ENCODE data around the gene MAP1LC3B.
"Not testable (repeated sequence)": the region's sequence is repeated elsewhere in the genome, so short reads cannot be mapped to it uniquely, and the experiment has no call there.

MAP1LC3B gene

DNA sequence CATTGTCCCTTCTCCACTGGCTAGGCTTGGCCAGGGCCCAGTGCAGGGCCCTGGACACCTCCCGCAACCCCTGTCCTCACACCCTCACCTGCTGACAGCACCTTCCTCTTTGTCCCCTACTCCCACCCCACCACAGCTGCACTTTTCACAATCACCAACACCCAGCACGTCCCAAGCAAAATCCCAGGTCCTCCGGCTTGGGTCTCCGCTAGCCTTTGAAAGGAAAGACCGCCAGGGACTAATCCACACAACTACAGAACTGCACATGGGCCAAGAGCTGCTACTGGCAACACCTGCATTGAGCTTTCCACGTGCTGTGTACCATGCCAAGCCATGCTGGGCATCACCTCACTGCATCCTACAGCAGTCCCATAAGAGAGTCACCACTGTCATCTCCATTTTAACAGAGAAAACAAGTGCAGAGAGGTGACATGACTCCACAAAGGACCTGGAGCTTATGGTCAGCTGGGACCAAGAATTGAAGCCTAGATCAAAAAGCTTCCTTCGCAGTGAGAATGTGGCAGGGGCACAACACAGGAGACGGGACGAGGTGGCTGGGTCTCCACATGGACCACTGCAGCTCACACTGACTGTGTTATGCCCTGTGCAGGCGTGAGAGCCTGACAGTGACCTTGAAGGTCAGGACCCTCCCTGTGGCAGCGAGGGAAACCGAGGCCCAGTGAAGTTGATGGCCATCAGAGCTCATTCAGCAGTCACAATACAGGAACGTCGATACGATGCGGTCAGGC is 31.1 kb upstream of the MAP1LC3B start:
- no peak for DNase-seq (ENCODE audit: low read depth)

DNA sequence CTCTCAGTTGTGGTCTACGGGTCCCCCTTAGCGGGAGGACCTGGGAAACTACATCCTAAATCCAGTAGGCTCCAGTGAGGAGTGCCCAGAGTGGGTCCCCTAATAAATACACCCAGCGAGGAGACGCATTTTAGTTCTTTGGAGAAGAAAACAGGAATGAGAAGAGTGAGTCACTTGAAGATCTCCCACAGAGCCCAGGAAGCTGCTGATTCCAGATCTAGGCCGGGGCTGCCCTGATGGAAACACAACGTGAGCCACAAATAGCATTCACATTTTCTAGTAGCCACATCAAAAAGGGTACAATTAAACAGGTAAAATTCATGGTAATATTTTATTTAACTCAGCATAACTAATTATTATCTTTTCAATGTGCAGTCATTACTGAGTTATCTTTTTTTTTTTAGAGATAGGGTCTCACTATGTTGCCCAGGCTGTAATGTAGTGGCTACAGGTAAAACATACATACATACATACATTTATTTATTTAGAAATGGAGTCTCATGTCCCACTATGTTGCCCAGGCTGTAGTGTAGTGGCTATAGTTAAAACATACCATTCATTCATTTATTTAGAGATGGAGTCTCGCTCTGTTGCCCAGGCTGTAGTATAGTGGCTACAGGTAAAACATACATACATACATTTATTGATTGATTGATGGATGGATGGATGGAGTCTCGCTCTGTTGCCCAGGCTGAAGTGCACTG is 30.1 kb upstream of the MAP1LC3B start:
- DNase-seq (ENCODE audit: low read depth) = no peak

DNA sequence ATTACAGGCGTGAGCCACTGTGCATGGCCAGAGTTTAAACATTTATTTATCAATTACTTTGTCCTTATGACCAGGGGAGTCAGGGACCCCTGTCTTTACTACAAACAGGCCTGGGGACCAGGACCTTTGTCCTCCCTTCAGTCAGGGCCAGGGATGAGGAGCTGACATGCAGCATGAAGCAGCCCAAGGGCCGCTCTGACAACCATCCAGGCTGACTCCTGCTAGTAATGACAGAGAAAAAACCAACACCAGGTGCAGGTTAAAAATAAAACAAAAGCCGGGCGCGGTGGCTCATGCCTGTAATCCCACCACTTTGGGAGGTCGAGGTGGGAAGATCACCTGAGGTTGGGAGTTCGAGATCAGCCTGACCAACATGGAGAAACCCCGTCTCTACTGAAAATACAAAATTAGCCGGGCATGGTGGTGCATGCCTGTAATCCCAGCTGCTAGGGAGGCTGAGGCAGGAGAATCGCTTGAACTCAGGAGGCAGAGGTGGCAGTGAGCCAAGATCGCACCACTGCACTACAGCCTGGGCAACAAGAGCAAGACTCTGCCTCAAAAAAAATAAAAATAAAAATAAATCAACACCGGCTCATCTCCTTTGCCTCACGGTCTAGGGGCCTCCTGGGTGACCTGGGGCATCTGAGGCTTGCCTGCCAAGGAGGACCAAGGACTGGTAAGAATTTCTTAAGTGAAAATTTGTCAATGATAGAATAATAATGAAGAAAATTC is 29.1 kb upstream of the MAP1LC3B start:
- DNase-seq (ENCODE audit: low read depth) = not testable (repeated sequence)

DNA sequence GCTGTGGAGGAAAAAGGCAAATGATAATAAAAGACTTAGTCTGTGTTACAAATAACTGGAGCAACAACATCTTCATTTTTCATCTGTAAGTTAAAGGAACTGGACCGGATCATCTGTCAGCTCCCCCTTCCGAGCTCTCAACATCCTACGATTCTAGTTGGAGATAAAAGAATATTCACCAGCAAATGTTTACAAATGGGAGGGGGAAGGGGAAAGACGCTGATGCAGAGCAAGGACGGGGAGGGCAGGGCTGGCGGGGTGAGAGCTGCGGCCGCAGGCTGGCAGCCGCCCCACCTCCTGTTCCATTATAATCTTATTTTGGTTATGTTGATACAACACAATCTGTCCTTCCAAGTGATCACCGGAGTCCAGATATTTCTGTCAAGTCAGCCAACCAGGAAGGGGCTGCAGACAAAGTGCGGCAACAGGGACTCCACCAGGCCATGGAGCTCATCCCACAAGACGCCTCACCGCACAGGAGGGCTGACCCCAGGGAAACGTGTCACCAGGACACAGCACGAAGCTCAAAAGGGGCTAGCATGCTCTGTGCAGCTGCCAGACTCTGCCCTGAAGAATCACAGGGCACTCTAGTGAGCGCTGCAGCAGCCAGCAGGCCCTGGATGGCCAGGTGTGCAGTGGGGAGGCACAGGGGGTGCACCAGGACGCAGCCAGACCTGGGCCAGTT is 28.2 kb upstream of the MAP1LC3B start:
- DNase-seq (ENCODE audit: low read depth) = no peak

DNA sequence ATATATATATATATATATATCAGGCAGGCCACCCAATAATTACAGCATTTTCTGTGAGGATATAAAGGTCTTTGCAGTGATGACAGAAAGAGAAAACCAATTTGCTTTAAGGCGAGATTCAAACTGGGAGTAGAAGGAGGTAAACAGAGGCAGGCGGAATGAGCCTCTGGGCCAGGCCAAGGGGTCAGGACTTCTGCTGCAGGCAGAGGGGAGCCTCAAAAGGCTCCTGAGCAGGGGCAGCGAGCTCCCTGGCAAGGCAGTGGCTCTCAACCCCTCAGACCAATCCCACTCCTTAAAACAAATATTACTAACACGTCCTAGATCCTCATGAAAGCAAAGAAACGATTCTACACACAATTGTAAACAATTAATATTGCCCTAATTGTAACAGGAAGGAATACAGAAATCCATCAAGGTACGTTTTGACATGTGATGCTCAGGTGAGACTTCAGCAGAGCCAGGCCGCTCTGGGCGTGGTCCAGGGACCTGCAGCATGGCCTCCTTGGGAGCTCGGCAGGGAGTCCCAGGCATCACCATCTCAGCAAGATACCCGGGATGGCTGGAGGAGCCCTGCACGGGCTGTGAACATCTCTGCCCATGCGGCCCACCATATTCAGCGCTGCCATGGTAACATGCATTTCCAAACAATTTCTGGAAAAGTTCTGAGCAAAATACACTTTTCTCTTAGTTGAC is 27.0 kb upstream of the MAP1LC3B start:
- no peak for DNase-seq (ENCODE audit: low read depth)

DNA sequence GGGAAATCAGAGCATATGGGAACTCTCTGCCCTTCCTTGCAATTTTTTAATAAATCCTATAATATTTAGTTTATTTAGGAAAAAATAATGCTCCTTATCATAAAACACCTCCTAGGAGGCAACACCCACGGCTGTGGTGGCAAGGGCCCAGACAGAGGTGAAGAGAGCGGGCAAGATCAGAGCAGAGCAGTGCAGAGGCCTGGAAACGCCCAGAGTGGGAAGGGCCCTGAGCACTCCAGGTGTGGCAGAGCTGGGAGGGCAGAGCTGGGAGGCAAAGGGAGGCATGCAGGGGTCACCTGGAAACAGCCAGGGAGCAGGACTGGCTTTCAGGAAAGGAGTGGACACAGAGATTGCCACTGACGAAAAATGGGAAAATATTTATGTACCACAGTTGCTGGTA is 25.8 kb upstream of the MAP1LC3B start:
- DNase-seq (ENCODE audit: low read depth) = no peak

DNA sequence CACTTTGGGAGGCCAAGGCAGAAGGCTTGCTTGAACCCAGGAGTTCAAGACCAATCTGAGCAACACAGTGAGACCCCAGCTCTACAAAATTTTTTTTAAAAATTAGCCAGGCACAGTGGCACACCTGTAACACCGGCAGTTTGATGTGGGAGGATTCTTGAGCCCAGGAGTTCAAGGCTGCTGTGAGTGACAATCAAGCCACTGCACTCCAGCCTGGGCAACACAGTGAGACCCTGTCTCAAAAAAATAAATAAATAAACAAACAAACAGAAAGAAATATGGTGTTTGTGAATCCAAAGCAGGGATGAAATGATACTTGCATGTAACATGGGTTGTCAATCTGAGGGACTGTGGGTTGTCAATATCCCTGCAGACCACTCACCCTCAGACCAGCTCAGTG is 25.2 kb upstream of the MAP1LC3B start:
- DNase-seq (ENCODE audit: low read depth) = no peak

DNA sequence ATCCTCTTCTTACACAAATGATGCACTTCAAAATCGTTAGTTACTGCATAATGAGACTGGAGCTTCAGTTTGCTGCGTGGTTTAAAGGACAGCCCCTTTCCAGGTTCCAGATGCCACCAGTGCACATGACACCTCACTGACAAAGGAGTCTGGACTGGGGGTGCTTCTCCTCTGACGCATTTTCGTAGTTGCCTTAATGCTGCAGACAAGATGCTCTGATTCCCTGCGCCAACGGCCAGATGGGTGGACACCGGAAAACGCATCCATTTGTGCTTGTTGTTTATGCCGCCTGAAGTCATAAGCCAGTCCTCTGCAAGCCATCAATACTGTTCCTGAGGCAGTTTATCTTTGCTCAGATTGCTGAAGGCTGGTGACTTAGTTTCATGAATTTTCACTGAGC is 24.6 kb upstream of the MAP1LC3B start:
- DNase-seq (ENCODE audit: low read depth) = no peak

DNA sequence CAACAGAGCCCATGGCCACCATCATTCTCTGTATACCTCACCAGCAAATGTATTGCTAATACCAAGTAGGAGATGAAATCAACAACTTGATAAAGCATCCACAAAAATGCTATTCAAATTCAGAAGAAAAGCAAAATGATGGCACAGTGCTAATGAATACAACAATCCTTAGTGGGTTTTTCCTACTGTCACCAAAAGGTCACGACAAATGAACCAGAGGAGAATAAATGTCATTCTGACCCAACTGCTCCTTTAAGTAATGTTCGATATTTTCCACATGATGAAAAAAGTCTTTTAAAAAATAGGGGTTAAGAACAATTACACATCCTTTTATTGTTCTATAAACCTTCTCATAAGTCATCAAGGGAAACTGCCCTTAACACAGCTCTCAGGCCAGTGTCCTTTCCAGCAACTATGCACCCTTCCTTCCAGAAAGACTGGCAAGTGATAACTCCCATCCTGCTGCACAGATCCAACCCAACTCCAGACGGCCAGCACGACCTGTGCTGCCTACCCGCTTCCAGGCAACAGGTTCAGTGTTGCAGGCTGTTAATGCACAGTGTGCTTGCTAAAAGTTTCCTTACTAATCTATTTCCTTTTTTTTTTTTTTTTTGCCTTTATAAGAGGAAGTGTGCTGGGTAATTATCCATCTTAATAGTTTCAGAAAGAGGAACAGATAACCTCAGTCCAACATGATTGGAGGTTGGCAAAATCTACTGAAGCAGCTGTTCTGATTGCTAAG is 23.9 kb upstream of the MAP1LC3B start:
- DNase-seq (ENCODE audit: low read depth) = no peak

DNA sequence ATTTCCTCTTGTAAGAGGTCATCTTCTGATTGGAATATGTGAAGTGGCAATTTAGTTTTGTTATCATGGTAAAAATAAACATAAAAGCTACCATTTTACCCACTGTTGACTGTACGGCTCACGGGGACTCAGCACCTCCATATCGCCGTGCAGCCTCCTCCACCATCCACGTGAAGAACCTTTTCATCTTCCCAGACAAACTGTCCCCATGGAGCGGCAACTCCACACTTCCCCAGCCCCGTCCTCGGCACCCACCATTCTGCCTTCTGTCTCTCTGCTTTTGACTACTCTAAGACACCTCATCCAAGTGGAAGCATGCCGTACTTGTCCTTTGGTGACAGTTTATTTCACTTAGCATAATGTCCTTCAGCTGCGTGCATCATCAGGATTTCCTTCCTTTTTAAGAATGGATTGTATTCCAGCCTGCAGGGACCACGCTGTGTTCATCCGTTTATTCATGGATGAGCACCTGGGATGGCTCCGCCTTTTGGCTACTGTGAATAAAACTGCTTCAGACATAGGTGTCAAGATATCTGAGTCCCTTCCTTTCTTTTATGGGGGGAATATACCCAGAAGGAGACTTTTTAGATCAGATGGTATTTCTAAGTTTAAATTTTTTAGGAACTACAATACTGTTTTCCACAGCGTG is 22.9 kb upstream of the MAP1LC3B start:
- DNase-seq (ENCODE audit: low read depth) = no peak

DNA sequence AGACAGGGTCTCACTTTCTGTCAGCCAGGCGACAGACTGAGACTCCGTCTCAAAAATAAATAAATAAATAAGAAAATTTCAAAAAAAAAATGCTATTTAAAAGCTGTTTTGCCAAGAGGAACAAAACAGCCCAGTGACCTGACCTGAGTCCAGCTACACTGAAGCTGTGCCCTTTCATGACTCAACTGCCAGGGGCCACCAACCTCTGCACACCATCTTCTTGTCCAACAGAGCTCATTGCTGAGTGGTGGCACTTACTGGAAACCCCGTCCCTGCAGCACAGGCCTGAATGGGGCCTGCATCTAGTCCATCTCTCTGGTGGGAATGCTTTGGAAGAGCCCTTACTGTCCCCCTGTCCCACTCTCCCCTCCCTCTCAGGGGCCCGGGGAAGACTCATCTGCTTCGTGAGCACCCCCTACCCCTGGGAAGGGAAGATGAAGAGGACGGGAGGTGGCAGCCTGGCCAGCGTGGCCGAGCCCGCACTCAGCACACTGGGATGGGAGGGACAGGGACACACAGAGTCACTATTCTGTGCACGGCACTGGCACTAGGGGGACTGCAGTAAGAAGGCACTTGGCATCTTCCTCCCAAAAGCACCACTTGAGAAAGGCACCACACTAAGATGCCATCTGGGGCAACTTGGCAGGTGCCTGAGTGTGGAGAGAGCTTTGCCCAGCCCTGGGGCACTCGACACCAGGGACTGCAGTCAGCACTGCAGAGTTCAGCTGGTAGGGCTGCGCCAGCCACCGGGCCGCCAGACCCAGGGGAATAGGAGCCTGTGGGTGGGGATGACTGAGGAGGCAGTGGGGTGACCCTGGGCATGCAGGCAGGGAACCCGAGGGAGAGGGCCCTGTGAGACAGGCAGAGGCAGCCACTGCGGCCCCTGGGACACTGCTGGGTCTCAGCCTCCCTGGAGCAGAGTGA is 22.1 kb upstream of the MAP1LC3B start:
- DNase-seq (ENCODE audit: low read depth) = no peak

DNA sequence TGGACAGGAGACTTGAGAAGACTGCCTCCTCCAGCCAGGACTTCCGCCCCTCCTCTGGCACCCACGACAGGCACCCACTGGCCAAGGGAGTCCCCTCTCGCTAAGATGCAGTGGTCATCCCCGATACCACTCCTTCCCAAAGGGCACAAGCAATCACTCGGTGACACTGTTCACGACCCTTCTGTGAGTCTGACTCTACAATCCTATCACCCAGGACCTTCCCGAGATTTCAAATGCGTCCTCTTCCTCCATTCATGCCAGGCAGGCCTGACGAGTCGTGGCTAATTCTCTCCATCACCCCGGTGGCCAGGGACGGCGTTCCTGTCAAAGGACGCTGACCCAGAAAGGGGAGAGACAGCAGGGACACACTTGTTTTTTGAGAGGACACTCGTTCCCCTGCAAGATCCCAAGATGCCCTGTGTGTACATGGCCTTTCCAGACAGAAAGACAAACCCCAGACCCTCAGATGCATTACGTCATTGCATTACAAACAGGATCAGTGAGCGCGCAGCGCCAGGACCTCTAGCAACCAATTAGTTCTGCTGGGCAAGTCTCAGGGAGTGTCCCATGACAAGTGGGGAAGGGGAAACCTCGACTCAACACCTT is 20.8 kb upstream of the MAP1LC3B start:
- no peak for DNase-seq (ENCODE audit: low read depth)

DNA sequence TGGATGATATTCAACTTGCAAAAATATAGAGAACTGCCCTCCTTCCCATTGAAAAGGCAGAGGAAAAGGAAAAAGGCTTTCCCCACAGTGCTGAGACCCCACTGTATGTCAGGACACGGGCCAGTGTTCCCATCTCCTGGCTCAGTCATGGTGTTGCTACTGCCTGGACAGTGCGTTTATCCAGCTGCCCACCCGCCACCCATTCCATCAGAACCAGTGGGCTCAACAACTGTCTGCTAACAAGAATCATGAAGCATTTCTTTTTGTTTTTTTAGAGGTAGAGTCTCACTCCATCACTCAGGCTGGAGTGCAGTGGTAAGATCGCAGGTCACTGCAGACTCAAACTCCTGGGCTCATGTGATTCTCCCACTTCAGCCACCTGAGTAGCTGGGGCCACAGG is 19.8 kb upstream of the MAP1LC3B start:
- DNase-seq (ENCODE audit: low read depth) = no peak

DNA sequence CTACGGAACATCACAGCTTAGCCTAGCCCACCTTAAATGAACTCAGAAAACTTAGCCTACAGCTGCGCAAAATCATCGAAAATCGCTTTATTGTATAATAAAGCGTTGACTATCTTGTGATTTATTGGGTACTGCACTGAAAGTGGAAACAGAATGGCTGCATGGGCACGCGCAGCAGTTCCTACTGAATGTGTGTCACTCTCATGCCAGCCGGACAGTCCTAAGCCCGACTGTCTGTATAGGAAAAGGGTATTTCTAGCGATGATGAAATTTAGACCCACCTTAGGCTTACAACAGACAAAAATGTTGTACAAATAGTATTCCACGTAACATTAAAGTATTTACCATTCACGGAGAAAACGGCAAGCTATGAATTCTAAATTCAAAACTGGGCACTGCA is 17.8 kb upstream of the MAP1LC3B start:
- no peak for DNase-seq (ENCODE audit: low read depth)

DNA sequence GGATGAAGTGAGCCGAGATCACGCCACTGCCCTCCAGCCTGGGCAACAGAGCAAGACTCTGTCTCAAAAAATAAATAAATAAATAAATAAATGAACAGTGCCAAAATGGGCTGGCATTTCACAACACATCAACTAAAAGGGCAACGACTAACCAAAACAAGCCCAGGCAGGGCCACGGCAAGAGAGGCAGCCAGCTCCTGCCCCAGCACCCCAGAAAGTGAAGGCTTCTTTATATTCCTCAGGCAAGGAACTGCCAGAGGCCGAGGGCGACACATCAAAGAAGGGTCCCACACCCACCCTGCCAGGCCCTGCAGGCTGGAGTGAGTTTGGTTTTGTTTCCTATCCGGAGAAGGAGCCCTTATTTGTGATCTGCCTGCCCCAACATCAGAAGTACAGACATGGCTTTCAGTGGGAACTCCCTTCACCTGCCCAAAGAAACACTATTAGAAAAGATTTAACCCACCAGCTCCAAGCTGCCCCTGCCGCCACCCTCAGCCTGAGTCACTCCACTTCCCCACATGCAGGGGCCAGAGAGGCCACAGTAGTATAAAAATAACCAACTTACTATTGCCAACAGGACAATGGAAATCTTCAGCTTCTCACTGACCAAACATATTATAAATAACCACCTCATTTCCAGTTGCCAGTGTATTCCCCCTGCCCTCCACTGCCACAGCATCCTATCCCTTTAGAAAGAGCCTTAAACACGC is 16.6 kb upstream of the MAP1LC3B start:
- DNase-seq (ENCODE audit: low read depth) = no peak

DNA sequence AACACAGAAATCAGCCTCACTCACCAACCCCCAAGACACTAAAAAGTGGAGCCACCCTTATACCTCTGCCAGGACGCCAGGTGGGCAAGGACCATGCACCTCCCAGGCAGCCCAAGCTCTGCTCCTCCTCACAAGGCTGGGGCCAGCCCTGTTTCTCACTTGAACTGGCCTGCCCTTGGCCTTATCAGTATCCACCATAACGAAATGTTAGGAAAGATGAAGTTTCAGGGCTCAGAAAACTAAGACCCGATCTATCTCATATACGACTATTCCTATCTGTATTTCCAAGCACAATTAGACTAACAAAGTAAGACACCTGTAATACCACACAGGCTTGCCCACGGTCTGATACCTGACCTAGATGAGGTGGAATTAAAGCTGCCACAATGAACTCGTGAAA is 15.5 kb upstream of the MAP1LC3B start:
- DNase-seq (ENCODE audit: low read depth) = no peak

DNA sequence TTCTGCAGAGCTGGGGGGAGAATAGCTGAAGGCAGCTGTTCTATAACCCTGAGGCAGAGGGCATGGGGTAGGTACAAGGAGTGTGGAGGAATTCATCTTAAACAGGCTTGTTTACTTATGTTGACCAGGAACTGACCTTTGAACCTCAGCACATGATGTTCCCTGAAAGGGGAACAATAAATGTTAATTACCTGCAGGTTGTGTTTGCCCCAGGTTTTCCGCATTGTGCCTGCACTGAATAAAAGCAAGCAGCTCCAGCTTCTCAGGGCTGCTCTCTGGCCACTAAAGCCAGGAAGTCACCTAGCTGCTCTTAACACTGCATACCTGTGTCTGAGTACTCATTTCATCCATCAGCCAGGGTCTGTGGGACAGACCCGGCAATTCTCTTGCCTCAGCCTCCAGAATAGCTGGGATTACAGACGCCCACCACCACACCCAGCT is 12.8 kb upstream of the MAP1LC3B start:
- not testable (repeated sequence) for DNase-seq (ENCODE audit: low read depth)

DNA sequence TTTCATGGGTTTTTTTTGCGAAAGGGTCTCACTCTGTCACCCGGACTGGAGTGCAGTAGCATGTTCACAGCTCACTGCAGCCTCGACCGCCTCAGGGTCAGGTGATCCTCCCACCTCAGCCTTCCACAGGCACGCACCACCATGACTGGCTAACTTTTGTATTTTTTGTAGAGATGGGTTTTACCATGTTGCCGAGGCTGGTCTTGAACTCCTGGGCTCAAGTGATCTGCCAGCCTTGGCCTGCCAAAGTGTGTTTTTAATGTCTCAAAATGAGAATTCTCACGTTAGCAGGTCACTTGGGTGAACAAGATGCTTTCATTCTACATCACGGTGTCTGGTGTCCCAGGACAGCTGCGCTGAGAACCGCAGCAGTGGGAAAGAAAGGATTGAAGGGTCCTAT is 11.7 kb upstream of the MAP1LC3B start:
- DNase-seq (ENCODE audit: low read depth) = no peak
